Colonic mucosa (tissue), 4 donors: Measurements from ENCODE around the gene TIMELESS. TPM values are rescaled to one million over a fixed set of nuclear protein-coding genes. Genes with fewer than 3 reads are reported as not detected.

Experiments
- DNase-seq: peaks from one replicate; pipeline ENCODE4 v3.0.0-alpha.2; 2020
- H3K27ac ChIP-seq: fragments of 200-600 bp; one replicate; pipeline ENCODE4 v1.8.0; 2021
- H3K27me3 ChIP-seq: fragments of 200-600 bp; one replicate; pipeline ENCODE4 v1.8.0; 2021
- H3K36me3 ChIP-seq: fragments of 200-600 bp; one replicate; pipeline ENCODE4 v1.8.0; 2021
- H3K4me1 ChIP-seq: fragments of 200-600 bp; one replicate; pipeline ENCODE4 v1.8.0; 2021; ENCODE audit warnings: mild to moderate bottlenecking
- H3K4me3 ChIP-seq: fragments of 200-600 bp; one replicate; pipeline ENCODE4 v1.8.0; 2021
- H3K9ac ChIP-seq, 2 donors: one replicate each; pipeline ENCODE4 v1.7.0; 2013; ENCODE audit warnings: control low read depth in 2 of 2, low read depth in 2 of 2, low read length in 2 of 2
- H3K9me3 ChIP-seq: fragments of 200-600 bp; one replicate; pipeline ENCODE4 v1.8.0; 2021
- CTCF ChIP-seq: fragments of 200-600 bp; IDR thresholded peaks from one replicate; pipeline ENCODE4 v1.8.0; 2022; ENCODE audit warnings: antibody characterized with exemption, mild to moderate bottlenecking
- intact Hi-C: fragments of 100-400 bp; cut with DNase I; formaldehyde crosslinking; loops from one replicate; pipeline ENCODE4 v1.14.1; 2022
- total RNA-seq, 2 donors: library from RNA; stranded (reverse); fragmentation: NEBNext Ultra II Directional in 1 of 2; extraction: Animal tissue kit (Norgen Biotek cat#: 25700) in 1 of 2; gene quantifications; one replicate each; pipeline ENCODE4 v1.2.1, GENCODE V29; 2021
- donor health status: healthy.
- donor health status: DM: no; HTN: no; CAD: no.
- donor health status: DM: no; HTN: no; CAD: no.

The TIMELESS gene
- total RNA-seq, 2 donors from 2014 or later, result 9.1 to 36.4 TPM

DNA sequence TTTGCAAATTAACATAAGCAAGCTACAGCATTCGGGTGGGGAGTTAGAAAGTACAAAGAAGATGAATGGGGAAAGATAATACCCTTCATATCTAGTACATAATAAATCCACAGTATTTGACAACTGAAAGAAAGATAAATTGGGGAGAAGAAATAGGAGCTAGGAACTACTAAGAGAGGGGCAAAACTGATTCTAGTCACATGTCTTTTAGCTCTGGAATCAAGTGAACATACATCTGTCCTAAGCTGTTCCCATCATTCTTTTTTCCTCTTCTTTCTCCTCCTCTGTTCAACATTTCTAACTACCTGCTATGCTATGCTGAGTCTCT is 71.3 kb downstream of the TIMELESS start:
- Histone ChIP-seq H3K9ac (no peak overlapping the region), H3K36me3 (no peaks in the 10 kb centered on the region), H3K4me1 (no peaks in the 10 kb centered on the region), H3K9me3 (no peaks in the 10 kb centered on the region), H3K4me3 (no peak overlapping the region), H3K27ac (no peak overlapping the region), H3K27me3 (no peaks in the 10 kb centered on the region)
- DNase-seq, result no peak
- intact Hi-C loops, result no loop called here
- TF ChIP-seq CTCF, result no peak

DNA sequence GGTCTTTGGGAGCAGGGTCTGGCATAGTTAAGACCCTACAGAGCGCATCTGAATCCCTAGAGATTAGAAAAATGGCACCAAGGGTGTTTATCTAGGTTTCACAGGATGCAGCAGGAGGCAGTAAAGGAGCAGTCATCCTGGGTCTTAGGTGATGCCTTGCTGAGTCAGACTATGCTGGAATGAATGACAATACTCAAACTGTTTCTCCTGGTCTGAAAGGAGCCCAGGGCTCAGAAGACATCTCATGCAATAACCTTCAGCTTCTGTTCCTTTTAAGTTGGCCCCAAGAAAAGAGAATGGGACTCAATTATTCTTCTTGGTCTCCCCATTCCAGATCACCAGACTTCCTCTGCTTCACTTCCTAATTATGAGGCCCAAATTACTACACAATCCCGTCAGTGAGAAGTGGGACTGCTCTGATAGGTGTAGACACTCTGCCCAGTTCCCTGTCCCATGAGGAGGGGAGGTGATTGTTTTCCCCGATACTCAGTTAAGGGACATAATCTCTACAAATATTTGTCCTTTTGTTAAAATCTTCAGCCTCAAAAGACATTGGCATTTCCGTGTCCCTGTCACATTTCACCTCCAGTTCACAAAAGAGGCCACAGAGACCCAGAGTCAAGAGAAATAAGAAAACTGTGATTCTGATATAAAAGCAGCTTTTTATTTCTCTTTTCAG is 71.8 kb downstream of the TIMELESS start:
- no peaks in the 10 kb centered on the region for H3K36me3 ChIP-seq
- TF ChIP-seq CTCF, result no peak
- no peak overlapping the region for H3K9ac ChIP-seq
- DNase-seq, result no peak
- no peak overlapping the region for H3K4me3 ChIP-seq
- intact Hi-C loops, result no loop called here
- H3K27ac ChIP-seq, result no peak overlapping the region
- no peaks in the 10 kb centered on the region for H3K4me1 ChIP-seq
- H3K27me3 ChIP-seq, result no peaks in the 10 kb centered on the region
- no peaks in the 10 kb centered on the region for H3K9me3 ChIP-seq

DNA sequence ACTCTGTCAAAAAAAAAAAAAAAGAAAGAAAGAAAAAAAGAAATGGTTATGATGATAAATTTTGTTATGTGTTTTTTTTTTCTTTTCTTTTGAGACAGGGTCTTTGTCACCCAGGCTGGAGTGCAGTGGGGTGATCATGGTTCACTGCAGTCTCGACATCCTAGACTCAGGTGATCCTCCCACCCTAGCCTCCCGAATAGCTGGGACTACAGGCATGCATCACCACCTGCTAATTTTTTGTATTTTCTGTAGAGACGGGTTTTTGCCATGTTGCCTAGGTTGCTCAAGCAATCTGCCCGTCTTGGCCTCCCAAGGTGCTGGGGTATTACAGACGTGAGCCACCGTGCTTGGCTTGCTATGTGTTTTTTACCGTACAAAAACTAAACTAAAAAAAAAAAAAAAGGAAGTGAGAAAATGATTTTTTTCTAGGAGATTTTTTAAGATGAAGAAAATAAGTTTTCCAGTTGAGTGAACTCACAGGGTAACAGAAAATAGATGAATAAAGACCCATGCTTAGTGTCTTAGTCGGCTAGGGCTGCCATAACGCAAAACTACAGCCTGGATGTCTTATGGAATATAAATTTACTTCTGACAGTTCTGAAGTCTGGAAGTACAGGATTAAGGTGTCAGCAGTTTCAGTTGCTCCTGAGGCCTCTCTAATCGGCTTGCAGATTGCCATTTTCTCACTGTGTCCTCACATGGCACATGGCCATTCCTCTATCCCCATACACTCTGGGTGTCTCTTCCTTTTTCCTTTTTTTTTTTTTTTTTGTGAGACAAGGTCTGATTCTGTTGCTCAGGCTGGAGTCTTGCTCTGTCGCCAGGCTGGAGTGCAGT is 73.4 kb downstream of the TIMELESS start:
- H3K4me1 ChIP-seq, result no peaks in the 10 kb centered on the region
- DNase-seq, result no peak
- H3K27ac ChIP-seq, result no peak overlapping the region
- no peak overlapping the region for H3K9ac ChIP-seq
- no peaks in the 10 kb centered on the region for H3K9me3 ChIP-seq
- H3K4me3 ChIP-seq, result no peak overlapping the region
- H3K36me3 ChIP-seq, result no peaks in the 10 kb centered on the region
- no peak for TF ChIP-seq CTCF
- intact Hi-C loops, result no loop called here
- no peaks in the 10 kb centered on the region for H3K27me3 ChIP-seq

DNA sequence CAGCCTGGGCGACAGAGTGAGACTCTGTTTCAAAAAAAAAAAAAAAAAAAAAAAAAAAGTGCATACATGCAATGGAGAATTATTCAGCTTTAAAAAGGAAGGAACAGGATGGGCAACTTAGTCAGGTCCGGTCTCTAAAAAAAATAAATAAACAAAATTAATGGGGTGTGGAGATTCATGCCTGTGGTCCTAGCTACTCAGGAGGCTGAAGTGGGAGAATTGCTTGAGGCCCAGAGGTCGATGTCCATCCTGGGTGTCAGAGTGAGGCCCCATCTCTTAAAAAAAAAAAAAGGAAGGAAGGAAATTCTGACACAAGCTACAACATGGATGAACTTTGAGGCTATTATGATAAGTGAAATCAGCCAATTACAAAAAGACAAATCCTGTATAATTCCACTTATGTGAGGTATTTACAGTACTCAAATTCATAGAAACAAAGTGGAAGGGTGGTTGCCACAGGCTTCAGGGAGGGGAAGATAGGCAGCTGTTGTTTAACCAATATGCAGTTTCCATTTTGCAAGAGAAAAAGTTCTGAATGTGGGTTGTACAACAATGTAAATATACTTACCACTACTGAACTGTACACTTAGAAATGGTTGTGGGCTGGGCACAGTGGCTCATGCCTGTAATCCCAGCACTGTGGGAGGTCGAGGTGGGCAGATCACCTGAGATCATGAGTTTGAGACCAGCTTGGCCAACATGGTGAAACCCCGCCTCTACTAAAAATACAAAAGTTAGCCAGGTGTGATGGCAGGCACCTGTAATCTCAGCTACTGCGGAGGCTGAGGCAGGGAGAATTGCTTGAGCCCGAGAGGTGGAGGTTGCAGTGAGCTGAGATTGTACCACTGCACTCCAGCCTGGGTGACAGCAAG is 74.3 kb downstream of the TIMELESS start:
- intact Hi-C loops, result no loop called here
- Histone ChIP-seq H3K9me3 (no peaks in the 10 kb centered on the region), H3K27me3 (no peaks in the 10 kb centered on the region), H3K9ac (no peak overlapping the region), H3K27ac (no peak overlapping the region), H3K36me3 (no peaks in the 10 kb centered on the region), H3K4me1 (no peaks in the 10 kb centered on the region), H3K4me3 (no peak overlapping the region)
- no peak for TF ChIP-seq CTCF
- DNase-seq, result no peak

- intact Hi-C loops, result no loop called here
- Histone ChIP-seq H3K9ac (no peak overlapping the region), H3K27ac (no peak overlapping the region), H3K9me3 (no peaks in the 10 kb centered on the region), H3K36me3 (no peaks in the 10 kb centered on the region), H3K4me3 (no peak overlapping the region), H3K27me3 (no peaks in the 10 kb centered on the region), H3K4me1 (no peaks in the 10 kb centered on the region)
- no peak for DNase-seq
- no peak for TF ChIP-seq CTCF
Observed at GRCh38 chr12:56373515-56373914, 75.7 kb downstream of the TIMELESS start.
